Muscle layer of colon (tissue), 2 donors: ENCODE measurements around the gene SALL1.

Source experiments
- H3K27ac ChIP-seq: one replicate; pipeline ENCODE4 v1.7.0; 2013; ENCODE audit warnings: low read depth, mild to moderate bottlenecking, low read length, moderate library complexity
- H3K27me3 ChIP-seq, 2 donors: one replicate each; pipeline ENCODE4 v1.7.0; 2013; ENCODE audit warnings: low read length in 2 of 2, mild to moderate bottlenecking in 2 of 2; ENCODE audit not compliant: insufficient read depth in 2 of 2, control insufficient read depth in 1 of 2
- H3K36me3 ChIP-seq: one replicate; pipeline ENCODE4 v1.7.0; 2013; ENCODE audit warnings: mild to moderate bottlenecking, low read length; ENCODE audit not compliant: insufficient read depth
- H3K4me1 ChIP-seq: one replicate; pipeline ENCODE4 v1.7.0; 2013; ENCODE audit warnings: mild to moderate bottlenecking, low read length; ENCODE audit not compliant: insufficient read depth
- H3K4me3 ChIP-seq, 2 donors: one replicate each; pipeline ENCODE4 v1.7.0; 2013; ENCODE audit warnings: low read length in 2 of 2, low read depth in 1 of 2, mild to moderate bottlenecking in 1 of 2, moderate library complexity in 1 of 2
- H3K9ac ChIP-seq: one replicate; pipeline ENCODE4 v1.7.0; 2013; ENCODE audit warnings: low read length
- H3K9me3 ChIP-seq: one replicate; pipeline ENCODE4 v1.7.0; 2013; ENCODE audit warnings: mild to moderate bottlenecking, low read length
- donor health status: abdominal sarcoma.
- donor health status: Adenocarcinoma of cecum.

Gene SALL1

GRCh38 chr16:51150888-51151320 lies at the start of gene SALL1:
TSS of gene SALL1 (minus strand) at chr16:51151270. CDS start at chr16:51151241, 29 bp downstream.
- Histone ChIP-seq H3K9me3 (no peaks in the 10 kb centered on the region), H3K27ac (no peak within 1 kb of the TSS), H3K4me3 (peak within 1 kb of the TSS; percentile 27 to 65), H3K9ac (no peak within 1 kb of the TSS), H3K36me3 (no peaks in the 10 kb centered on the region), H3K27me3 (peaks cover 44 to 72% of the 10 kb centered on the region in 2 donors), H3K4me1 (peaks cover 10% of the 10 kb centered on the region)

- H3K4me1 ChIP-seq, result no peaks in the 10 kb centered on the region
- H3K9ac ChIP-seq, result no peak overlapping the region
- no peaks in the 10 kb centered on the region for H3K9me3 ChIP-seq
- H3K27me3 ChIP-seq, result no peaks in the 10 kb centered on the region
- no peak overlapping the region for H3K4me3 ChIP-seq
- no peaks in the 10 kb centered on the region for H3K36me3 ChIP-seq
- no peak overlapping the region for H3K27ac ChIP-seq
These were observed 49.7 kb upstream of the SALL1 start for GRCh38 chr16:51200793-51201192.

- no peak overlapping the region for H3K4me3 ChIP-seq
- no peaks in the 10 kb centered on the region for H3K27me3 ChIP-seq
- no peaks in the 10 kb centered on the region for H3K4me1 ChIP-seq
- H3K9ac ChIP-seq, result no peak overlapping the region
- no peak overlapping the region for H3K27ac ChIP-seq
- no peaks in the 10 kb centered on the region for H3K36me3 ChIP-seq
- H3K9me3 ChIP-seq, result no peaks in the 10 kb centered on the region
These were observed 47.1 kb upstream of the SALL1 start for GRCh38 chr16:51197953-51198748.

GRCh38 chr16:51193879-51194278 lies 42.8 kb upstream of the SALL1 start:
- H3K9me3 ChIP-seq, result no peaks in the 10 kb centered on the region
- no peak overlapping the region for H3K27ac ChIP-seq
- no peaks in the 10 kb centered on the region for H3K27me3 ChIP-seq
- no peaks in the 10 kb centered on the region for H3K4me1 ChIP-seq
- H3K4me3 ChIP-seq, result no peak overlapping the region
- H3K36me3 ChIP-seq, result no peaks in the 10 kb centered on the region
- no peak overlapping the region for H3K9ac ChIP-seq

GRCh38 chr16:51184702-51185433 lies 33.8 kb upstream of the SALL1 start:
- no peaks in the 10 kb centered on the region for H3K9me3 ChIP-seq
- no peak overlapping the region for H3K4me3 ChIP-seq
- no peaks in the 10 kb centered on the region for H3K36me3 ChIP-seq
- H3K27me3 ChIP-seq, result no peaks in the 10 kb centered on the region
- H3K9ac ChIP-seq, result no peak overlapping the region
- no peak overlapping the region for H3K27ac ChIP-seq
- no peaks in the 10 kb centered on the region for H3K4me1 ChIP-seq

GRCh38 chr16:51181503-51181811 lies 30.4 kb upstream of the SALL1 start:
- Histone ChIP-seq H3K9me3 (no peaks in the 10 kb centered on the region), H3K4me3 (no peak overlapping the region), H3K9ac (no peak overlapping the region), H3K27ac (no peak overlapping the region), H3K27me3 (no peaks in the 10 kb centered on the region), H3K36me3 (no peaks in the 10 kb centered on the region), H3K4me1 (no peaks in the 10 kb centered on the region)

- H3K9me3 ChIP-seq, result no peaks in the 10 kb centered on the region
- H3K9ac ChIP-seq, result no peak overlapping the region
- H3K4me3 ChIP-seq, result no peak overlapping the region
- H3K27me3 ChIP-seq, result no peaks in the 10 kb centered on the region
- H3K4me1 ChIP-seq, result no peaks in the 10 kb centered on the region
- H3K36me3 ChIP-seq, result no peaks in the 10 kb centered on the region
- H3K27ac ChIP-seq, result no peak overlapping the region
These were observed 29.8 kb upstream of the SALL1 start for GRCh38 chr16:51180719-51181502.

- H3K4me3 ChIP-seq, result no peak overlapping the region
- no peaks in the 10 kb centered on the region for H3K9me3 ChIP-seq
- no peak overlapping the region for H3K27ac ChIP-seq
- no peaks in the 10 kb centered on the region for H3K27me3 ChIP-seq
- no peak overlapping the region for H3K9ac ChIP-seq
- H3K36me3 ChIP-seq, result no peaks in the 10 kb centered on the region
- H3K4me1 ChIP-seq, result no peaks in the 10 kb centered on the region
These were observed 24.0 kb upstream of the SALL1 start for GRCh38 chr16:51175081-51175480.

- no peak overlapping the region for H3K4me3 ChIP-seq
- no peaks in the 10 kb centered on the region for H3K9me3 ChIP-seq
- no peak overlapping the region for H3K9ac ChIP-seq
These were observed 21.3 kb upstream of the SALL1 start for GRCh38 chr16:51172368-51172767.

GRCh38 chr16:51168755-51169154 lies 17.7 kb upstream of the SALL1 start:
- Histone ChIP-seq H3K9ac (no peak overlapping the region), H3K9me3 (no peaks in the 10 kb centered on the region), H3K27ac (no peak overlapping the region), H3K4me3 (no peak overlapping the region), H3K4me1 (no peaks in the 10 kb centered on the region), H3K36me3 (no peaks in the 10 kb centered on the region), H3K27me3 (no peaks in the 10 kb centered on the region)

More at GRCh38 chr16:51172368-51172767, 21.3 kb upstream of the SALL1 start:
- Histone ChIP-seq H3K27me3 (no peaks in the 10 kb centered on the region), H3K27ac (no peak overlapping the region), H3K4me1 (no peaks in the 10 kb centered on the region), H3K36me3 (no peaks in the 10 kb centered on the region)

GRCh38 chr16:51167170-51167895 lies 16.3 kb upstream of the SALL1 start:
- no peaks in the 10 kb centered on the region for H3K9me3 ChIP-seq
- H3K4me1 ChIP-seq, result no peaks in the 10 kb centered on the region
- no peaks in the 10 kb centered on the region for H3K27me3 ChIP-seq
- no peaks in the 10 kb centered on the region for H3K36me3 ChIP-seq
- H3K4me3 ChIP-seq, result no peak overlapping the region
- H3K9ac ChIP-seq, result no peak overlapping the region
- H3K27ac ChIP-seq, result no peak overlapping the region
